ENCODE results near the gene KLK4.
A peak's percentile ranks its signal among the peaks of the same experiment; 100 is the strongest.
"Not testable (repeated sequence)": the region's sequence is repeated elsewhere in the genome, so short reads cannot be mapped to it uniquely, and the experiment has no call there.

The KLK4 gene

GRCh38 chr19:50912727-50913716 is 1.8 kb upstream of the KLK4 start:
- no peak for DNase-seq

DNA sequence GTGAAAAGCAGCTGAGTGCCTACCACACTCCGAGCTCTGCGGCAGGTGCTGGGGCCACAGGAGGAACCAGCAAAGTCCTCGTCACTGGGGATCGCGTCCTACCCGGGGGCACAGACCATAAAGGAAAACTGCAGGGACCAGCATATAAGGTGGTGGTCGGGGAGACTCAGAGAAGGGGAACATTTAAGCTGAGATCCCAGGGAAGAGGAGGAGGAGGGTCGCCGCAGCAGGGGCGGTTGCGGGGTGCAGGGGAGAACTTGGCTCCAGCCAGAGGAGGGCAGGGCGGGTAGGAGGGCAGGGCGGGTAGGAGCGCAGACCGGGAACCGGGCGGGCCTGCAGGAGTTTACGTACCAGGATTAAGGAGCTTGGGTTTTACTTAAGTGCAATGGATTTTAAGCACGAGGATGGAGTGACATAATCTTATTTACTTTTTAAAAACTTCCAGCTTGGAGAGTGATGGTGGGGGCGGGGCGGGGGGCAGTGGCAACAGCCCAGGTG is 956 bp upstream of the KLK4 start:
- no peak for DNase-seq

GRCh38 chr19:50910722-50911121 is 473 bp downstream of the KLK4 start:
- DNase-seq, result no peak

GRCh38 chr19:50909240-50910070 is 1.7 kb downstream of the KLK4 start:
- DNase-seq, result peak; percentile 84

DNA sequence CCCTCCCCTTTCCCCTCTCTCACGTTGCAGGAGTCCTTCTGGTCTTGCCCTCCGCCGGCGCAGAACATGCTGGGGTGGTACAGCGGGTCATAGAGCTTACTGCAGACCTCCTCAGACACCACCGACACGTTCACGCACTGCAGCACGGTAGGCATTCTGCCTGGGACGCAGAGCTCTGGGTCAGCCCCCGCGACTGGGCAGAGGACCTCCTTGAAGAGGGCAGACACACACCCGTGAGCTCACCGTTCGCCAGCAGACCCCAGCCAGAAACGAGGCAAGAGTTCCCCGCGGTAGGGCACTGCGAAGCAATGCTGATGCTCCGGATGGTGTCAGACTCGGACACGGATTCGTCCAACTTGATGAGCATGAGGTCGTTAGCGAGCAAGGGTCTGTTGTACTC is 2.9 kb downstream of the KLK4 start:
- no peak for DNase-seq

DNA sequence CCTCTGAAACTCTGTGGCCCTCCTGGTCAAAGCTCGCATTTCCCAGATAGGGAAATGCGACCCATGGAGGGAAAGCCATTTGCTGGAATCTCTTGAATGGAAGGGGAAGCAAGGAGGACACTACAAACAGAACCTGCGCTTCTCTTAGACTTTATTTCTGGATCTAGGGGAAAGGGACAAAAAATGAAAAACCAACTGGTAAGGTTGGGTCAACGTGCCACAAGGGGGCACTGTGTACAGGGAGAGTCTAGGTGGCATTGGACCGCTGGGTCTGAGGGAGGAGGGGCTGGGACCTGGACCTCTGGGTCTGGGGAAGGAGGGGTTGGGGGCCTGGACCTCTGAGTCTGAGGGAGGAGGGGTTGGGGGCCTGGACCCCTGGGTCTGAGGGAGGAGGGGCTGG is 5.0 kb downstream of the KLK4 start:
- DNase-seq, result peak; percentile 14

DNA sequence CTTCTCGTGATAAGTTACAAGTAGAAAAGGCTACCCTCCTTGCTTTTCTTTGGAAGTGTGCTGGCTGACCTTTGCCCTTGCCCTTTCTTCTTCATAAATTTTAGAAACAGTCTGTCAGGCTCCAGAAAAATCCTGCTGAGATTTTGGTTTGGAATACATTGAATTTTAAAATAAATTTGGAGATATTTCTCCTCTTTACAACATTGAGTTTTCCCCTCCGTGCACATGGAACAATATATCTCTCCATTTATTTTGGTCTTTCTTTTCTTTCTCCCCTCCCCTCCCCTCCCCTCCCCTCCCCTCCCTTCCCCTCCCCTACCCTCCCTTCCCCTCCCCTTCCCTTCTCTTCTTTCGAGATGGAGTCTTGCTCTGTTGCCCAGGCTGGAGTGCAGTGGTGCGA is 8.6 kb downstream of the KLK4 start:
- DNase-seq, result no peak

DNA sequence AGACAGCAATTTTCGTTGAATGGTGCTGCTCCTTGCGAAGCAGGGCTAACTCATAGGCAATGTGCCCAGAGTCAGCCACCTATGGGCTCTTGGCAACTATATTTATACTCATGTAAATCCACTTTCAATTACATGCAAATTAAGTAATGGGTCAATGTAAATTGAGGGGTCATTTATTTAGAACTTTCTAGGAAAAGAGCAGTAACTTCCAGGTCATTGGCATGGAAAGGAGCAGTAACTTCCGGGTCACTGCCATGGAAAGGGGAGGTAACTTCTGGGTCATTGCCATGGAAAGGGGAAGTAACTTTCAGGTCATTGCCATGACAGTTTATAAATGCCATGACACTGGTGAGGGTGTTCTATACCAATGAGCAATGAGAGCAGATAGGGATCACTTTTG is 11.6 kb downstream of the KLK4 start:
- DNase-seq, result no peak

DNA sequence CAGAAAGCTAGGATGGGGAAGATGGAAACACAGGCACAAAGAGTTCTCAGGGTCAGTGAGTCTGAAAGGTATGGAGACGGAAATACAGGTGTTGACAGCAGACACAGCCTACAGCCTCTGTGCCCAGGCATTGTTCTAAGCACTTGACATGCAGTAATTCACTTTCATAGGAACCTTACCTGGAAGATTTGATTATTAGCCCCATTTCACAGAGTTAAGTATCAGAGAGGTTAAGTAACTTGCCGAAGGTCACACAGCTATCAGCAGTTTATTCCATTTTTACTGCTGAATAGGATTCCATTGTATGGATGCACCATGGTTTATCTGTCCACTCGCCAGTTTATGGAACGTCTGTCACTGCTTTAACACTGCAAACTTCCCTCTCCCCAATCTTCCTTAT is 13.2 kb downstream of the KLK4 start:
- no peak for DNase-seq

- no peak for DNase-seq
Measured at GRCh38 chr19:50897612-50898011, 13.6 kb downstream of the KLK4 start.

- DNase-seq, result no peak
Measured at GRCh38 chr19:50897191-50897607, 14.0 kb downstream of the KLK4 start.

GRCh38 chr19:50896591-50897190 is 14.5 kb downstream of the KLK4 start:
- DNase-seq, result peak; percentile 53

- not testable (repeated sequence) for DNase-seq
Measured at GRCh38 chr19:50896089-50896590, 15.1 kb downstream of the KLK4 start.

DNA sequence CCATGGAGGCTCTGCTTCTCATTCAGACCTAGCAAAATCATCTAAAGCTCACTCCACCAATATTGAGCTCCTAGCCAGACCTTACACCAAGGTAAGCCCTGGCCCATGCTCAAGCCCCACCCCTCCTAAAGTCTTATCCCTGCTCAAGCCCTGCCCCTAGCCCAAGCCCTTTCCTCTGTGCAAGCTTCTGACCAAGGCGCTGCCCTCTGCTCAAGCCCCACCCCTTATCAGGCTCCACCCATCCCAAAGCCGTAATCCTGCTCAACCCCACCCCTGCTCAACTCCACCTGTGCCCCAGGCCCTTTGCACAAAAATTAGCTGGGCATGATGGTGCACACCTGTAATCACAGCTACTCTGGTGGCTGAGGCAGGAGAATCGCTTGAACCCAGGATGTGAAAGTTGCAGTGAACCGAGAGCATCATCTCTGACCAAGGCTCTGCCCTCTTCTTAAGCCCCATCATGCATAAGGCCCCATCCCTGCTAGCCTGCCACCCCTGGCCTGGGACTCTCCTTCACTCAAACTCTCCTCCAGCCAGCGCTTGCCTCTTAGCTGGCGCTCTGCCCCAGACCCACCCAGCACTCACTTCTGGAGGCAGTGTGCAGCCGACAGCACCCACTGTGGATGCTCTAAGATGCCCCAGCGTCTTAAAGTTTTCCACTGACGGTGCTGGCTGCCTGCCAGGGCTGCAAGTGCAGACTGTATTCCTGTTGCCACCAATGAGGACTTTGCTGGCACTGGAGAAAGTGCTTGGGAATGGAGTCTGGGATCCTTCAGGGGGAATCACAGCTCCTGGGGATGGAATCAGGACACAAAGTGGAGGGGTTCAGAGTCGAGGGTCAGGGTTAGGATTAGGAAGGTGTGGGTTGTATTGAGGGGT is 16.5 kb downstream of the KLK4 start:
- DNase-seq, result no peak

DNA sequence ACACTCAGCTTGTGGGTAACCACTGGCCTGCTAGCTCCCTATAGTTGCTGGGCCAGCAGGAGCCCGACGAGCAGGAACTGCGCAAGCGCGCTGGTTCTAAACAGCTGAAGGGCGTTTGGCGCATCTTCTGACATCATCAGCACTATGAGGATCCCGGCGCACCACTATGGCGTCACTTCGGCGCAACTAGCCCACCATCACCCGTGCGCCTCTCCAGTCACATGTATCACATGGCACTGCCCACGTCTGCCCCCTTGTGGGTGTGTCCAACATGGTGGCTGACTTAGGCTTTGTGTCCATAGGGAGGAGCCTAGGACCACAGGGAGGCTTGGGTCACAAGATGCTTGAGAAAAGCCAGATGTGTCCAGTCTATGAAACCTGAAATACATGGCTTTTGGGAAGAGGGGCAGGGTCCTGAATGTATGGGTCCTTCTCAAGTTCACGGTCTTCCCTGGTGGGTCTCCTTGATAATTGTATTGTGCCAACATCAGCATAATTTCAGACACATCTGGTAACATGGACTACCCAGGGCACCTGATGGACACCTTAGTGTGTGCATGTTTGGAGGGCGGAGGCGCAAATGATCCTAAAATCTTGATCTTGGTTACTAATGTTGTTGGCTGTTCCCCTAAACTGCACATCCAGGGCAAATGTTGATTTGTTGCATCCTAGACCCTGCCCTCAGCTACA is 18.0 kb downstream of the KLK4 start:
- DNase-seq, result no peak

DNA sequence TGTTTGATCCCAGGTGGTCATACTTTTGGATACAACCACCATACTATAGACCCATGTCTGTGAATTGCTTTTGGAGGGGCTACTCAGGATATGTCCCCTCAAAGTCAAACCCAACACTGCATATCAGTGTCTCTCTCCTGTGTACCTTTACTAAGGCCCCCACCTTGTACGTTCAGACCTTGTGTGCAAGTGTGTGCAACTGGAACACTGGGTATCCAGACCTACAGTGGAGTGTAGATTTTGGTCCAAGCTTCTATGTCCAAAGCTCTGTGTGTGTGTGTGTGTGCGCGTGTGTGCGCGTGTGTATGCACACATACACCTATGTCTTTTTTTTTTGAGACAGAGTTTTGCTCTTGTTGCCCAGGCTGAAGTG is 20.0 kb downstream of the KLK4 start:
- no peak for DNase-seq

DNA sequence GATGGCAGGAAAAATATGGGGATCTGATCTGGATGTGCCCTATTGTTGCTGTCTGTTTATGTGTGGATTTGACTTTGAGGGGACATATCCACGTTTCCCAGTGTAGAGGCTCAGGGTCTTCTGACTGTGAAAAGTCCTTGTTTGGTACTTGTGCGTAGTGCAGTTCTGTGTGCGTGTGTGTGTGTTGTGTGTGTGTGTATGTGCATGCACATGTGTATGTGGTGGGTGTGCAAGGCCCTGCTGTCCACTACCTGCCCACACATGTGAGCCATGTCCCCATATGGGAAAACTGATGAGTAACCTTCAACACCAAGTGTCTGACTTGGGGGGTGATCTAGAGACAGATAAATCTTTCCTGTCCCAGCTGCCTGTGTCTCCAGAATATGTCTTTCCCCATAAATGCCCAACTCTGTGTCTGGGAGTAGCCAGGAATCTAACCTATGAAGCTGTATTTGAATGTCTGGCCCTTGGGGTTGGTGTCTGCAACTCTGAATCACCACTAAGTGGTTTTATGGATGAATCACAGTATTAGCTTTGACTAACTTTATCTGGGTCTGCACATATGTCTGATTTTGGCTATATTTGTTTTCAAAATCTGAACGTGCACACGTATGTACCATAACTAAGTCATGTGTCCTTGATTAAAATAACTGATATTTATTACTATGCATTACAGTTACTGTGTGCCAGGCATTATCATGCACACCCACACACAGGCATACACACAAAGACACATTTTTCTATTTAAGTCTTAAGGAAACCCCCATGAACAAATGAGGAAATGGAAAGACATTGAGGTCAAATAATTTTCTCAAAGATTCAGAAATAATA is 20.6 kb downstream of the KLK4 start:
- DNase-seq, result no peak

DNA sequence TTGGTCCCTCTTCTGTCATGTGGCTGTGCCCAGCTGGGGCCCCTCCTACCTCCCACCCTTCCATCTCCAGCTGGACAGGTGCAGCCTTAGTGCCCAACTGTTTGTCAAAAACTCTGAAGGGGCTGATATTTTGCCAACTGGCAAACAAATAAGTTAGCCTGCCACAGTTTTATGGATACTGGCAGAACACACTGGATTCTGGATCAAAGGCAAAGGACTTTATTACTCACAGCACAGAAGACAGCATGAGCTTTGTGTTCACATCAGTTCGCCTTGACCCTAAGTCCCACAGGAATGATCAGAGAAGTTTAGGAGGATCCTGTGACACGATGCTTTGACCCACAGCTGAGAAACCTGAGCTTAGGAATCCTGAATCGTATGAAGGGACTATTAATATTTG is 21.6 kb downstream of the KLK4 start:
- DNase-seq, result no peak

DNA sequence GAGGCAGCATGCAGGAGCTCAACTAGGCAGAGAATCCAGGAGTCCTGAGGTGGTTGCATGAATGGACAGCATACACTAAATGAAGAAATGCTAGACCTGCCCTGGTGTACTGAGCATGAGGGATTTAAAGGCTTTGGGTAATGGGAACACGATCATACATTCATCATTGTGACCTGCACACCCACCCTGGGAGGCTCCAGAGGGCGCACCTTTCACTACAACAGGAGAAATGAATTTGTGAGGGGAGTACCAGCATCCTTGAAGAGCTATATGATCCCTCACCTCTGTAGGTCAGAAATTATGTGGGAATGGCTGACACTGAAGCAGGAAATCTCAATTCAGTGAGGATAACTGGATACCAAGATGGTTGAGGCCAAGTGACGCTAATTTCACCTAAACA is 29.0 kb downstream of the KLK4 start:
- DNase-seq, result no peak

DNA sequence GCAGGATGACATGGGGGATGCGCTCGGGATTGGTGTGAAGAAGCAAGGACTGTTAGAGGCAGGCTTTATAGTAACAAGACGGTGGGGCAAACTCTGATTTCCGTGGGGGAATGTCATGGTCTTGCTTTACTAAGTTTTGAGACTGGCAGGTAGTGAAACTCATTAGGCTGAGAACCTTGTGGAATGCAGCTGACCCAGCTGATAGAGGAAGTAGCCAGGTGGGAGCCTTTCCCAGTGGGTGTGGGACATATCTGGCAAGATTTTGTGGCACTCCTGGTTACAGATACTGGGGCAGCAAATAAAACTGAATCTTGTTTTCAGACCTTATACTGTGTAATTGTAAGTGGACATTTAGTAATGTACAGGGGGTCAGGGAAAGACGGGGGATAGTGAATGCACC is 31.0 kb downstream of the KLK4 start:
- no peak for DNase-seq

DNA sequence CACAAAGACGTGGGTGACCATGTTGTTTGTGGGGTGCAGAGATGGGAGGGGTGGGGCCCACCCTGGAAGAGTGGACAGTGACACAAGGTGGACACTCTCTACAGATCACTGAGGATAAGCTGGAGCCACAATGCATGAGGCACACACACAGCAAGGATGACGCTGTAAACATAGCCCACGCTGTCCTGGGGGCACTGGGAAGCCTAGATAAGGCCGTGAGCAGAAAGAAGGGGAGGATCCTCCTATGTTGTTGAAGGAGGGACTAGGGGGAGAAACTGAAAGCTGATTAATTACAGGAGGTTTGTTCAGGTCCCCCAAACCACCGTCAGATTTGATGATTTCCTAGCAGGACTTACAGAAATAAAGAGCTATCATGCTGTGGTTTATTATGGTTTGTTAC is 32.3 kb downstream of the KLK4 start:
- DNase-seq, result no peak

All from NCI-H774 (cell line).